HepG2 (cell line): Measurements from ENCODE around the gene MICOS13. TPM values are rescaled to one million over a fixed set of nuclear protein-coding genes. Genes with fewer than 3 reads are reported as not detected.
A peak's percentile ranks its signal among the peaks of the same experiment; 100 is the strongest.

Source experiments
- ISX ChIP-seq: sonication (generic); formaldehyde crosslinking; conservative IDR thresholded peaks from 2 replicates; pipeline ENCODE4 v1.5.0; 2020; ENCODE audit warnings: missing genetic modification reagents
- KLF13 ChIP-seq: sonication (generic); formaldehyde crosslinking; IDR thresholded peaks from 2 replicates; pipeline ENCODE4 v1.4.0; 2020; ENCODE audit warnings: mild to moderate bottlenecking, missing genetic modification reagents
- NFRKB ChIP-seq: fragments of 450-650 bp; IDR thresholded peaks from 2 replicates; pipeline ENCODE4 v1.6.1; 2017
- PHF21A ChIP-seq: sonication (generic); formaldehyde crosslinking; IDR thresholded peaks from 2 replicates; pipeline ENCODE4 v1.5.0; 2020; ENCODE audit warnings: mild to moderate bottlenecking, missing genetic modification reagents
- RARA ChIP-seq: IDR thresholded peaks from 2 replicates; pipeline ENCODE4 v1.6.1; 2016; ENCODE audit warnings: missing genetic modification reagents, missing compliant biosample characterization
- SMYD3 ChIP-seq: sonication (generic); formaldehyde crosslinking; IDR thresholded peaks from 2 replicates; pipeline ENCODE4 v1.8.1; 2023; ENCODE audit warnings: mild to moderate bottlenecking, missing genetic modification reagents
- SRY ChIP-seq: sonication (generic); formaldehyde crosslinking; IDR thresholded peaks from 2 replicates; pipeline ENCODE4 v1.8.0; 2022; ENCODE audit warnings: mild to moderate bottlenecking, missing genetic modification reagents
- TCF12 ChIP-seq, 2 experiments: fragments of 450-650 bp in 1 of 2; sonication (generic) in 1 of 2; formaldehyde crosslinking in 1 of 2; IDR thresholded peaks; 2 replicates each; pipeline versions ENCODE4 v1.6.1 to v1.8.0; 2017 to 2022; ENCODE audit warnings: antibody characterized with exemption in 1 of 2, mild to moderate bottlenecking in 1 of 2, missing genetic modification reagents in 1 of 2, moderate library complexity in 1 of 2
- ZMYM2 ChIP-seq: sonication (generic); formaldehyde crosslinking; IDR thresholded peaks from 2 replicates; pipeline ENCODE4 v1.8.0; 2022; ENCODE audit warnings: mild to moderate bottlenecking, missing genetic modification reagents
- ZNF17 ChIP-seq: sonication (generic); formaldehyde crosslinking; IDR thresholded peaks from 2 replicates; pipeline ENCODE4 v1.5.0; 2020; ENCODE audit warnings: mild to moderate bottlenecking, missing genetic modification reagents
- ZNF670 ChIP-seq: sonication (generic); formaldehyde crosslinking; IDR thresholded peaks from 2 replicates; pipeline ENCODE4 v1.8.0; 2022; ENCODE audit warnings: mild to moderate bottlenecking, missing genetic modification reagents, borderline replicate concordance
- ZNF75D ChIP-seq: sonication (generic); formaldehyde crosslinking; IDR thresholded peaks from 2 replicates; pipeline ENCODE4 v1.8.1; 2023; ENCODE audit warnings: missing genetic modification reagents, mild to moderate bottlenecking, borderline replicate concordance
- polyA plus RNA-seq, 8 experiments: library from polyadenylated mRNA; depleted of rRNA in 3 of 8; stranded (reverse) in 7 of 8; unstranded in 1 of 8; fragments of >200 nt; fragmentation: Illumina TruSeq in 4 of 8; extraction: Trizol in 4 of 8; gene quantifications; 2 replicates each; pipeline versions ENCODE4 v1.2.1 to v1.2.3, GENCODE V29; 2011 to 2016; ENCODE audit warnings: low read depth in 4 of 8, missing spikeins in 1 of 8, mixed read lengths in 1 of 8; ENCODE audit not compliant: insufficient read depth in 1 of 8
- total RNA-seq, 5 experiments: library from RNA; depleted of rRNA; stranded (reverse); fragments of >200 nt; fragmentation: Illumina TruSeq; extraction: Trizol; gene quantifications; 2 replicates each; pipeline ENCODE4 v1.2.3, GENCODE V29; 2016; ENCODE audit warnings: low read depth in 1 of 5
- TF ChIP-seq, protein P1 (sequence below): sonication (generic); formaldehyde crosslinking; IDR thresholded peaks from 2 replicates; pipeline ENCODE4; 2020; ENCODE audit warnings: missing genetic modification reagents, mild to moderate bottlenecking, borderline replicate concordance
- TF ChIP-seq, protein P2 (sequence below): sonication (generic); formaldehyde crosslinking; IDR thresholded peaks from 2 replicates; pipeline ENCODE4 v1.4.0; 2020; ENCODE audit warnings: missing genetic modification reagents
- TF ChIP-seq, protein P3 (sequence below): sonication (generic); formaldehyde crosslinking; IDR thresholded peaks from 2 replicates; pipeline ENCODE4 v1.4.0; 2020; ENCODE audit warnings: missing genetic modification reagents
- TF ChIP-seq, protein P4 (sequence below): sonication (generic); formaldehyde crosslinking; IDR thresholded peaks from 2 replicates; pipeline ENCODE4 v1.4.0; 2020; ENCODE audit warnings: low read depth, mild to moderate bottlenecking, missing genetic modification reagents
- TF ChIP-seq, protein P5 (sequence below): sonication (generic); formaldehyde crosslinking; IDR thresholded peaks from 2 replicates; pipeline ENCODE4 v1.5.1; 2020; ENCODE audit warnings: mild to moderate bottlenecking, missing genetic modification reagents, borderline replicate concordance

Gene MICOS13
- total and polyA plus RNA-seq, 2 of the 13 experiments (the other 11 are each of a cell fraction or from before 2014, with no cell fraction given), result 28.8 to 35.4 TPM

- TF ChIP-seq KLF13 (CRISPR knock-in tag), result no peak
- no peak for TF ChIP-seq SRY (CRISPR knock-in tag)
- no peak for TF ChIP-seq NFRKB
- no peak for TF ChIP-seq ISX (CRISPR knock-in tag)
- TF ChIP-seq RARA (CRISPR knock-in tag), result peak; percentile 85
- no peak for TF ChIP-seq TCF12 (IDR thresholded peaks at IDR 0.05)
- 0 out of 2 replicates have a peak, but pooled peaks have one; percentile 38 for TF ChIP-seq TCF12 (CRISPR knock-in tag; IDR thresholded peaks at IDR 0.05)
- TF ChIP-seq ZNF17, result no peak
- TF ChIP-seq, protein P1, sequence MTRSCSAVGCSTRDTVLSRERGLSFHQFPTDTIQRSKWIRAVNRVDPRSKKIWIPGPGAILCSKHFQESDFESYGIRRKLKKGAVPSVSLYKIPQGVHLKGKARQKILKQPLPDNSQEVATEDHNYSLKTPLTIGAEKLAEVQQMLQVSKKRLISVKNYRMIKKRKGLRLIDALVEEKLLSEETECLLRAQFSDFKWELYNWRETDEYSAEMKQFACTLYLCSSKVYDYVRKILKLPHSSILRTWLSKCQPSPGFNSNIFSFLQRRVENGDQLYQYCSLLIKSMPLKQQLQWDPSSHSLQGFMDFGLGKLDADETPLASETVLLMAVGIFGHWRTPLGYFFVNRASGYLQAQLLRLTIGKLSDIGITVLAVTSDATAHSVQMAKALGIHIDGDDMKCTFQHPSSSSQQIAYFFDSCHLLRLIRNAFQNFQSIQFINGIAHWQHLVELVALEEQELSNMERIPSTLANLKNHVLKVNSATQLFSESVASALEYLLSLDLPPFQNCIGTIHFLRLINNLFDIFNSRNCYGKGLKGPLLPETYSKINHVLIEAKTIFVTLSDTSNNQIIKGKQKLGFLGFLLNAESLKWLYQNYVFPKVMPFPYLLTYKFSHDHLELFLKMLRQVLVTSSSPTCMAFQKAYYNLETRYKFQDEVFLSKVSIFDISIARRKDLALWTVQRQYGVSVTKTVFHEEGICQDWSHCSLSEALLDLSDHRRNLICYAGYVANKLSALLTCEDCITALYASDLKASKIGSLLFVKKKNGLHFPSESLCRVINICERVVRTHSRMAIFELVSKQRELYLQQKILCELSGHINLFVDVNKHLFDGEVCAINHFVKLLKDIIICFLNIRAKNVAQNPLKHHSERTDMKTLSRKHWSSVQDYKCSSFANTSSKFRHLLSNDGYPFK (CRISPR knock-in tag), result peak; percentile 61
- TF ChIP-seq ZNF670 (CRISPR knock-in tag), result peak; percentile 69
- peak; percentile 68; the same call in 1 of the 2 replicates for TF ChIP-seq ZMYM2
- TF ChIP-seq, protein P2, sequence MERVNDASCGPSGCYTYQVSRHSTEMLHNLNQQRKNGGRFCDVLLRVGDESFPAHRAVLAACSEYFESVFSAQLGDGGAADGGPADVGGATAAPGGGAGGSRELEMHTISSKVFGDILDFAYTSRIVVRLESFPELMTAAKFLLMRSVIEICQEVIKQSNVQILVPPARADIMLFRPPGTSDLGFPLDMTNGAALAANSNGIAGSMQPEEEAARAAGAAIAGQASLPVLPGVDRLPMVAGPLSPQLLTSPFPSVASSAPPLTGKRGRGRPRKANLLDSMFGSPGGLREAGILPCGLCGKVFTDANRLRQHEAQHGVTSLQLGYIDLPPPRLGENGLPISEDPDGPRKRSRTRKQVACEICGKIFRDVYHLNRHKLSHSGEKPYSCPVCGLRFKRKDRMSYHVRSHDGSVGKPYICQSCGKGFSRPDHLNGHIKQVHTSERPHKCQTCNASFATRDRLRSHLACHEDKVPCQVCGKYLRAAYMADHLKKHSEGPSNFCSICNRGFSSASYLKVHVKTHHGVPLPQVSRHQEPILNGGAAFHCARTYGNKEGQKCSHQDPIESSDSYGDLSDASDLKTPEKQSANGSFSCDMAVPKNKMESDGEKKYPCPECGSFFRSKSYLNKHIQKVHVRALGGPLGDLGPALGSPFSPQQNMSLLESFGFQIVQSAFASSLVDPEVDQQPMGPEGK (CRISPR knock-in tag), result peak; percentile 53; the same call in 1 of the 2 replicates
- no peak for TF ChIP-seq PHF21A (CRISPR knock-in tag)
- TF ChIP-seq, protein P3, sequence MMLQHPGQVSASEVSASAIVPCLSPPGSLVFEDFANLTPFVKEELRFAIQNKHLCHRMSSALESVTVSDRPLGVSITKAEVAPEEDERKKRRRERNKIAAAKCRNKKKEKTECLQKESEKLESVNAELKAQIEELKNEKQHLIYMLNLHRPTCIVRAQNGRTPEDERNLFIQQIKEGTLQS (CRISPR knock-in tag), result no peak
- TF ChIP-seq ZNF75D (CRISPR knock-in tag), result no peak
- TF ChIP-seq SMYD3 (CRISPR knock-in tag), result no peak
- TF ChIP-seq, protein P4, sequence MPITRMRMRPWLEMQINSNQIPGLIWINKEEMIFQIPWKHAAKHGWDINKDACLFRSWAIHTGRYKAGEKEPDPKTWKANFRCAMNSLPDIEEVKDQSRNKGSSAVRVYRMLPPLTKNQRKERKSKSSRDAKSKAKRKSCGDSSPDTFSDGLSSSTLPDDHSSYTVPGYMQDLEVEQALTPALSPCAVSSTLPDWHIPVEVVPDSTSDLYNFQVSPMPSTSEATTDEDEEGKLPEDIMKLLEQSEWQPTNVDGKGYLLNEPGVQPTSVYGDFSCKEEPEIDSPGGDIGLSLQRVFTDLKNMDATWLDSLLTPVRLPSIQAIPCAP (CRISPR knock-in tag), result no peak
- TF ChIP-seq, protein P5, sequence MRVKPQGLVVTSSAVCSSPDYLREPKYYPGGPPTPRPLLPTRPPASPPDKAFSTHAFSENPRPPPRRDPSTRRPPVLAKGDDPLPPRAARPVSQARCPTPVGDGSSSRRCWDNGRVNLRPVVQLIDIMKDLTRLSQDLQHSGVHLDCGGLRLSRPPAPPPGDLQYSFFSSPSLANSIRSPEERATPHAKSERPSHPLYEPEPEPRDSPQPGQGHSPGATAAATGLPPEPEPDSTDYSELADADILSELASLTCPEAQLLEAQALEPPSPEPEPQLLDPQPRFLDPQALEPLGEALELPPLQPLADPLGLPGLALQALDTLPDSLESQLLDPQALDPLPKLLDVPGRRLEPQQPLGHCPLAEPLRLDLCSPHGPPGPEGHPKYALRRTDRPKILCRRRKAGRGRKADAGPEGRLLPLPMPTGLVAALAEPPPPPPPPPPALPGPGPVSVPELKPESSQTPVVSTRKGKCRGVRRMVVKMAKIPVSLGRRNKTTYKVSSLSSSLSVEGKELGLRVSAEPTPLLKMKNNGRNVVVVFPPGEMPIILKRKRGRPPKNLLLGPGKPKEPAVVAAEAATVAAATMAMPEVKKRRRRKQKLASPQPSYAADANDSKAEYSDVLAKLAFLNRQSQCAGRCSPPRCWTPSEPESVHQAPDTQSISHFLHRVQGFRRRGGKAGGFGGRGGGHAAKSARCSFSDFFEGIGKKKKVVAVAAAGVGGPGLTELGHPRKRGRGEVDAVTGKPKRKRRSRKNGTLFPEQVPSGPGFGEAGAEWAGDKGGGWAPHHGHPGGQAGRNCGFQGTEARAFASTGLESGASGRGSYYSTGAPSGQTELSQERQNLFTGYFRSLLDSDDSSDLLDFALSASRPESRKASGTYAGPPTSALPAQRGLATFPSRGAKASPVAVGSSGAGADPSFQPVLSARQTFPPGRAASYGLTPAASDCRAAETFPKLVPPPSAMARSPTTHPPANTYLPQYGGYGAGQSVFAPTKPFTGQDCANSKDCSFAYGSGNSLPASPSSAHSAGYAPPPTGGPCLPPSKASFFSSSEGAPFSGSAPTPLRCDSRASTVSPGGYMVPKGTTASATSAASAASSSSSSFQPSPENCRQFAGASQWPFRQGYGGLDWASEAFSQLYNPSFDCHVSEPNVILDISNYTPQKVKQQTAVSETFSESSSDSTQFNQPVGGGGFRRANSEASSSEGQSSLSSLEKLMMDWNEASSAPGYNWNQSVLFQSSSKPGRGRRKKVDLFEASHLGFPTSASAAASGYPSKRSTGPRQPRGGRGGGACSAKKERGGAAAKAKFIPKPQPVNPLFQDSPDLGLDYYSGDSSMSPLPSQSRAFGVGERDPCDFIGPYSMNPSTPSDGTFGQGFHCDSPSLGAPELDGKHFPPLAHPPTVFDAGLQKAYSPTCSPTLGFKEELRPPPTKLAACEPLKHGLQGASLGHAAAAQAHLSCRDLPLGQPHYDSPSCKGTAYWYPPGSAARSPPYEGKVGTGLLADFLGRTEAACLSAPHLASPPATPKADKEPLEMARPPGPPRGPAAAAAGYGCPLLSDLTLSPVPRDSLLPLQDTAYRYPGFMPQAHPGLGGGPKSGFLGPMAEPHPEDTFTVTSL, result 0 out of 2 replicates have a peak, but pooled peaks have one; percentile 37
Observed at GRCh38 chr19:5686647-5687359, 6.5 kb upstream of the MICOS13 start (continued).
